ENCODE data around the gene UBE2A. TPM values are rescaled to one million over a fixed set of nuclear protein-coding genes. Genes with fewer than 3 reads are reported as not detected.

The UBE2A gene
- total RNA-seq, 2 donors from 2014 or later, result 59.7 to 64.0 TPM

GRCh38 chrX:119537487-119537886, 36.9 kb upstream of the UBE2A start:
- H3K27ac ChIP-seq (ENCODE audit: low read depth, low read length), result no peak overlapping the region
- H3K4me3 ChIP-seq (ENCODE audit: low read length), result no peak overlapping the region
- no peaks in the 10 kb centered on the region for H3K4me1 ChIP-seq (ENCODE audit: control insufficient read depth, insufficient read depth, low read length)
- 54 to 64% methylated on average over 3 of the region's 3 CpGs for WGBS, 2 experiments (ENCODE audit: insufficient coverage in 1 of 2, insufficient read length in 1 of 2)
- no peak for TF ChIP-seq CTCF (conservative IDR thresholded peaks at IDR 0.05)
- no peak for DNase-seq
- no peaks in the 10 kb centered on the region for H3K27me3 ChIP-seq (ENCODE audit: control insufficient read depth, insufficient read depth, low read length, poor library complexity, severe bottlenecking)
- Mint-ChIP-seq H3K36me3 (ENCODE audit: low read depth) (peaks cover 24% of the 10 kb centered on the region), H3K27me3 (ENCODE audit: insufficient read depth) (no peaks in the 10 kb centered on the region), H3K4me3 (no peak overlapping the region), H3K27ac (no peak overlapping the region), H3K4me1 (no peaks in the 10 kb centered on the region), H3K9me3 (peaks cover 47% of the 10 kb centered on the region)
- H3K9ac ChIP-seq (ENCODE audit: extremely low read depth, low read length, poor library complexity, severe bottlenecking), result no peak overlapping the region
- H3K9me3 ChIP-seq (ENCODE audit: control insufficient read depth, low read length), result no peaks in the 10 kb centered on the region
- peaks cover 8% of the 10 kb centered on the region for H3K36me3 ChIP-seq (ENCODE audit: control insufficient read depth, insufficient read depth, low read length)

DNA sequence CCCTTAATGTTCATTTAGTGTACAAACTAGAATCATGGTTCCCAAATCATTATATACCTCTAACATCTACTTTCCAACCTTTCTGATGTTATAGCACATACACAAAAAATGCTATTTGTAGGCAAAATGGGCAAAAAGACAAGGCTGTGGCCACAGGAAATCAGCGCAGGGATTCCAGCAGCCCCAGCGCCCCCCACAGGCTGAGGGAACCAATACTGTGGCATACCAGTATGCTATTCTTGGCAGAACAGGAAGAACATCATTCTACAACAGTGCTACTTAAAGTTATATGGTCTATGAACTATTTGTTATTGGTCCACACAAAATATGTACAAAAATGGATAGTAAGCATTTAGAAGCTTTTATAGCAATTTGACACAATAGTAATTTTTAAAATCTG, 34.5 kb upstream of the UBE2A start:
- no peak overlapping the region for H3K27ac Mint-ChIP-seq
- H3K27ac ChIP-seq (ENCODE audit: low read depth, low read length), result no peak overlapping the region
- DNase-seq, result peak; percentile 49
- H3K36me3 Mint-ChIP-seq (ENCODE audit: low read depth), result peaks cover 26% of the 10 kb centered on the region
- H3K9ac ChIP-seq (ENCODE audit: extremely low read depth, low read length, poor library complexity, severe bottlenecking), result no peak overlapping the region
- no peaks in the 10 kb centered on the region for H3K4me1 Mint-ChIP-seq
- H3K9me3 ChIP-seq (ENCODE audit: control insufficient read depth, low read length), result no peaks in the 10 kb centered on the region
- H3K36me3 ChIP-seq (ENCODE audit: control insufficient read depth, insufficient read depth, low read length), result peaks cover 8% of the 10 kb centered on the region
- H3K4me3 ChIP-seq (ENCODE audit: low read length), result no peak overlapping the region
- no peak overlapping the region for H3K4me3 Mint-ChIP-seq
- TF ChIP-seq CTCF (conservative IDR thresholded peaks at IDR 0.05), result peak; percentile 55
- no peaks in the 10 kb centered on the region for H3K27me3 ChIP-seq (ENCODE audit: control insufficient read depth, insufficient read depth, low read length, poor library complexity, severe bottlenecking)
- 64% methylated on average over 2 of the region's 2 CpGs; no CpG with 5 or more reads in 1 of the 2 experiments for WGBS, 2 experiments (ENCODE audit: insufficient coverage in 1 of 2, insufficient read length in 1 of 2)
- H3K27me3 Mint-ChIP-seq (ENCODE audit: insufficient read depth), result no peaks in the 10 kb centered on the region
- peaks cover 41% of the 10 kb centered on the region for H3K9me3 Mint-ChIP-seq
- no peaks in the 10 kb centered on the region for H3K4me1 ChIP-seq (ENCODE audit: control insufficient read depth, insufficient read depth, low read length)

DNA sequence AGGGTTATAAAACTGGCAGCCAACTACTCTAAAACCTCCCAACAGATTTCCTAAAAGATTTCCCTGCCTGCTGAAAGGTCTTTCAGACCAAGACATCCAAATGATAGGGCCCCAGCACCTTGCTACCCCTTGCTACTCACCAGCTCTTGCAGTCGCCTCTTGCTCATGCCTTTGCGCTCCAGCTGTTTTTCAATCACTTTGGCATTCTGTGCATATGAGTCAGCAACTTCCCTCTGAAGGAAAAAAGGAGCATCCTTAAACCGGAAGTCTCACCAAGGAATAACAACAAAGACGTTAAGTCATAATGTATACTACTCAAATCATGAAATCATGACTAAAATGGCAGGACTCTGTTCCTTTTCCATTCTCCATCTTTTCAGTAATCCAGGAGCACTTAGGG, 33.2 kb upstream of the UBE2A start:
- Histone ChIP-seq H3K4me3 (ENCODE audit: low read length) (no peak overlapping the region), H3K9ac (ENCODE audit: extremely low read depth, low read length, poor library complexity, severe bottlenecking) (no peak overlapping the region), H3K9me3 (ENCODE audit: control insufficient read depth, low read length) (no peaks in the 10 kb centered on the region), H3K4me1 (ENCODE audit: control insufficient read depth, insufficient read depth, low read length) (no peaks in the 10 kb centered on the region), H3K27ac (ENCODE audit: low read depth, low read length) (no peak overlapping the region), H3K27me3 (ENCODE audit: control insufficient read depth, insufficient read depth, low read length, poor library complexity, severe bottlenecking) (no peaks in the 10 kb centered on the region), H3K36me3 (ENCODE audit: control insufficient read depth, insufficient read depth, low read length) (peaks cover 8% of the 10 kb centered on the region)
- H3K27me3 Mint-ChIP-seq (ENCODE audit: insufficient read depth), result no peaks in the 10 kb centered on the region
- H3K4me3 Mint-ChIP-seq, result no peak overlapping the region
- DNase-seq, result peak; percentile 64
- peak overlapping the region; percentile 7 for H3K27ac Mint-ChIP-seq
- H3K36me3 Mint-ChIP-seq (ENCODE audit: low read depth), result peaks cover 26% of the 10 kb centered on the region
- WGBS, 2 experiments (ENCODE audit: insufficient coverage in 1 of 2, insufficient read length in 1 of 2), result 81 to 100% methylated on average over 1 to 4 of the region's 4 CpGs
- no peak for TF ChIP-seq CTCF (conservative IDR thresholded peaks at IDR 0.05)
- peaks cover 37% of the 10 kb centered on the region for H3K9me3 Mint-ChIP-seq
- no peaks in the 10 kb centered on the region for H3K4me1 Mint-ChIP-seq
